Effector CD4-positive, alpha-beta T cell (primary cell): ENCODE data around the gene LRRC43.
A peak's percentile ranks its signal among the peaks of the same experiment; 100 is the strongest.

Experiments used
- DNase-seq: peaks from one replicate; pipeline ENCODE4 v3.0.0-alpha.2; 2020

Gene LRRC43

DNA sequence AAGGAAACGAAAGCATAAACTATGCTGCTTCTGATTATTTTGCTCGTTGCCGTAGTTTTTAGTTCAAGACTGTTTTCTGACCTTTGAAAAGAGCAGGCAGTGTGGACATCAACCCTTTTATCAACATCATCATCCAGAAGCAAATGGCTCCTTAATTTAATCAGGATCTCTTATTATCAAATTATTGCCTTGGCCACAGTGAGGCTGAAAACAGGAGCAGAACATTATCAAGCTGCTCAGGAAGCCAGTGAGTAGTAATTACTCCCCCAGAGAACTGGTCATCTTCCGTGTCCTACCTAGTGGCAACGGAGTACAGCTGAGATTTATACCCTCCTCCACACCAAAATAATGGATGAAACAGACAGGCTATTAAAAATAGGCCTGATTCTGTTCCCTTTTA lies 45.2 kb downstream of the LRRC43 start:
- no peak for DNase-seq

DNA sequence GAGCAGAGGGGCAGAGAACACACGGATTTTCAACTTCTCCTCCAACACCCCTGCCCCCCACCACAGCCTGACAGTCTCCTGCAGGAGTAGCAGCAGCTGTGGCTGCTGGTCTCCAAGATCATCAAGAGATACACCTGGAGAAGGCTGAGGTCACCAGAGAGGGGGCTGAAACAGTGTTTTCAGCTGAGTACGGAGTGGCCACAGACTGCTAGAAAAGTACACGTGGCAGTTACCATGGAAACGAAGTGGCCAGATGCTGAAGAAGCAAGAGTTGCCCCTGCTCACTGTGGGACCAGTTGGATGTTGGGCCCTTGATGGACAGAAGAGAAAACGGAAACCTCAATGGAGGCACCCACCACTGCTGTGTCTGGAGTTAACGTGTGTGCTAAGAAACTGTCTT lies 47.9 kb downstream of the LRRC43 start:
- no peak for DNase-seq

DNA sequence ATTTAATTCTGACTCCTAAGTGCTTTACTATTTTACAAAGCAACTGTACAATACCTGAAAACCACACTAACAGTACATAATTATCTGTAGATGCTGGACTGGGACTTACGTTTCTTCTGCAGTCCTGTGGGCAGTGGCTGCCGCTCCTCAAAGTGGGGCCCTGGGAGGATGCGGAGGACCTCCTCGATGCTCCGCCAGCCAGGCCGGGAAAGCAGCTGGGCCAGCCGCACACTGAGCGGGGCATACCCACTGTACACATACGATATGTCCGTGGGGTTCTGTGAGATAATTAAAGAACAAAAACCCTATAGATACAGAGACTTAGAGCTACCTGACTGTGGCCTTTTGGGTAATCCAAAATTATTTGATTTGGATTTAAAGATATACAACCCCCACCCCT lies 49.8 kb downstream of the LRRC43 start:
- no peak for DNase-seq

DNA sequence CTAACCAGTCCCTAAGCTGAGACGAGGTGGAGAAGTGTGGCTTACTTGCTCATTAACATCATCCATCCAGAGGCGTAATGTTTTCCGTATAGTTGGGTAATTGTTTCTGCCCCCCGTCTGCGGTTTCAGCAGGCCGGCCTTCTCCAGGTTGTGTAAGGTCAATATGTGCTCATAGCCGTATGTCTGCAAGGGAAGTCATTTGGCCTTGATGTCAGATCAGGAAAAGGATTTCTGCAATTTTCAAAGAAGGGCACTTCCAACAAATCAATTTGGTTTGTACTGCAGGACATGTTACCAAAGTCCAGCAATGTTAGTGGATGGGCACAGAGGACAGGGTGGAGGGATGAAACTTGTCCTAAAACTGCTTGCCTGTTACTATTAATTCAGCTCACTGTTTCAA lies 52.8 kb downstream of the LRRC43 start:
- no peak for DNase-seq

DNA sequence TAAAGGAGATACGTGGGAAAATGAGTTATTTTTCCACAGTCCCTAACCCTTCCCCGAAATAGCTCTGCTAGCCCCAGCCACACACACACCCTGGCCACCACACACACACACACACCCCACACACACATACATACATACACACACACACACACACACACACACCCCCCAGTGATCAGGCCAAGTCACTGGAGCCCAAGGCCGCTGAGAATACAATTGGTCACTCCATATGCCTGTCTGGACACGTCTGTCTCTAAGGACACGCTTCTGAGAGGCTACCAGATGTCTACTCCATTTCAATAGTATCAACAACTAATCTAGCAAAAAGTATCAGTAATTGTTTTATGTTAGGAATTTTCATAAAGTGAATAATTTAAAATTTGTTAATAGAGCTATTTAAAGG lies 55.9 kb downstream of the LRRC43 start:
- DNase-seq = no peak

DNA sequence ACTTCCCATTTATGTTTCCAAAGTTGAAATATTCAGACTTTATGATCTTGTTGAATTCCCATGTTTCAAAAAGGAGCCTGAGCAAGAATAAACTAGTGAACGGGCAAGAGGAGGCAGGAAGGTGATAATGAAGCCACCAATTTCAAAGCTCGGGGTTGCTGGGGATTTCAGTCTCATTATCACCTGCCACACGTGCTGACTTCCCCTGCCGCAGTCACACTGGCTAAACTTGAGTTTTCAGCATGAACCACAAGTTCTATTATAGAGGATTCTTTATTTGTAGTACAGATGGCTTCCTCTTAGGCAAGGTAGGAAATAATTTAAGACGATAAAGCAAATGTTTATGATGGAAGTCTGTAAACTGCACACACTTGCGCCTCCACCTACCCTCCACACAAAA lies 61.0 kb downstream of the LRRC43 start:
- DNase-seq = no peak

DNA sequence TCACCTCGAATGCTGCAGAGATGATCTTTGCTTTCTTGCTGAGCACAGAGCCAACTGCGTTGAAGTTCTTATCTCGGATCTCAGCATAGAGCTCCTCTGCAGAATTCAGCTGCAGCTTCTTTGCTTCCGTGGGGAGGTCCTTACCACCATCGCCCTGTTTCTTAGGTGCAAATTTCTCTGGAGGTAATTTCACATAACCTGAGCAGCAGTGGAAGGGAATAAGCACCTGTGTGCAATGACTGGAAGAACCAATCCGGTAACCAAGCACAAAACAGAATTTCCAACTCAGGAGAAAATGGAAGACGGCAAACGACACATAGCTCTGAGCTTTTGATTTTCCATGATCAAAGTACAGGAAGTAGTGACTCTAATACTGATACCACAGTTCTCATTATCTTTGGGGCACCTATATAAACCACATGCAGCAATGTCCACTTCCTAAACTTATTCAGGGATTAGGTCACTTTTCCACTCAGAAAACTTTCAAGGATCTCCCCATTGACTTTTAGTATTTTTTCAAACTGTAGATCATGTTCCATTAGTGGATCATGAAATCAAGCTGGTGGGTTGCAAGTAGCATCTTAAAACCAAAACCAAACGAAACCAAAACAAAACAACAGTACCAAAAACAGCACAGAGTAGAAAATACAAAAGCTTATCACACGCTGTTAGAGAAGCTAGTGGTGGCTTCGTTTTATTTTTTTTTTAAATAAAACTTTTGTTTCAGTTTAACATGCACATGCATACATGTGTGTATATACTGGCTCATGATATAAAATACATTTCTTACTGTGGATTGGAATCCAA lies 61.8 kb downstream of the LRRC43 start:
- DNase-seq = peak; percentile 12

DNA sequence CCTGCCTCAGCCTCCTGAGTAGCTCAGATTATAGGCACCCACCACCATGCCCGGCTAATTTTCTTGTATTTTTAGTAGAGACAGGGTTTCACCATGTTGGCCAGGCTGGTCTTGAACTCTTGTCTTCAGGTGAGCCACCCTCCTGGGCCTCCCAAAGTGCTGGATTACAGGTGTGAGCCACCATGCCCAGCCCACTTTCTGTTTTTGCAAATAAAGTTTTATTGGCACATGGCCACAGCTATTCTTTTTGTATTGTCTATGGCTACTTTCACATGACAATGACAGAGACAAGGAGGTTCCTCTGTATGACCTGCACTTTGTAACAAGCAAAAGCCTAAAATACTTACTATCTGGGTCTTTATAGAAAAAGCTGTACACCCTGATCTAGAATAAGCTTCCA lies 62.6 kb downstream of the LRRC43 start:
- no peak for DNase-seq

DNA sequence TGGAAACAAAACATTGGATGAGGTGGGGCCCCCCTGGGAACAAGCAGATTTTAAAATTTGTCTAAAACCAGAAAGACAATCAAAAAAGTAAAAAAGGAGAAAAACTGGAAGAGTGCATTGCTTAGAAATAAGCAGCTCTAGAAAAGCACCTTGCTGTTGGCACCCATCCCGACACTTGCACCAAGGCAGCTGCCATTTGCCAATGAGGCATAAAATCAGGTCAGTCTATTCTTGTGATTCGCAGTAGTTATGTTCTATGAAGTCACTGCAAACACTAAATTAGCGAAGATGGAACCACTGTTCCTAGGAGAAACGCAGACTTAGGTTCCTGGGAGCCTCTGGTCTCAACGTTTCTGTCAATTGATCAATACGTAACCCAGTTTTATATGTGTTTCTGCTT lies 67.1 kb downstream of the LRRC43 start:
- no peak for DNase-seq

DNA sequence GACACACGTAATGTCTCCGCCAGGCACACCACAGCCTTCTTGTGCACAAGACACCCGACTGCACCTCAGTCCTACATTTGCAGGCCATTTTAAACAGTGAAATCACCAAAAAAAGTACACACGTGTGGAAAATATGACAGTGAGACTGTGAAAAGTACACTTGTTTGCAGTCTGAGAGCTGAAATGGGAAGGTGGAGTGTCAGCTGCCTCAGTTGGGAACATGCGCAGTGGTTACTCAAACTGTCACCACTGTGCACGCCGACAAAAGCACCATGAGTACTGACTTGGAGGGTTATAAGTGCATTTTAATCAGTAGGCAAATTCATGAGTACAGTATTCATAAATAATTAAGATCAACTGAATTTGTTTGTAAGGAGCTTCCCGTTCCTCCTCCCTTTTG lies 67.6 kb downstream of the LRRC43 start:
- DNase-seq = no peak
